ENCODE measurements around the gene CATSPERE.

GRCh38 chr1:244447024-244447423 lies 14.0 kb upstream of the CATSPERE start:
- TF ChIP-seq CTCF (IDR thresholded peaks at IDR 0.05): no peak
- no peak for TF ChIP-seq EZH2 (IDR thresholded peaks at IDR 0.05)

Measured in neural progenitor cell (in vitro differentiated cells).